Fibroblast of lung (primary cell): ENCODE data around the gene TMEM140. TPM values are rescaled to one million over a fixed set of nuclear protein-coding genes. Genes with fewer than 3 reads are reported as not detected.
"Not testable (repeated sequence)": the region's sequence is repeated elsewhere in the genome, so short reads cannot be mapped to it uniquely, and the experiment has no call there.

Experiments used
- DNase-seq, 2 donors: peaks; one replicate each; pipeline versions ENCODE4 v3.0.0 to v3.0.0-alpha.2; 2010; ENCODE audit warnings: low read depth in 2 of 2
- H2AFZ ChIP-seq: 2 replicates; pipeline ENCODE4 v1.5.1; 2012; ENCODE audit warnings: low read length, control low read depth, inconsistent platforms
- H3K27ac ChIP-seq: 2 replicates; pipeline ENCODE4 v1.5.1; 2011; ENCODE audit warnings: low read length, control low read depth; ENCODE audit not compliant: insufficient read depth
- H3K27me3 ChIP-seq: 2 replicates; pipeline ENCODE4 v1.5.1; 2011; ENCODE audit warnings: mild to moderate bottlenecking, low read length; ENCODE audit not compliant: control insufficient read depth, insufficient read depth
- H3K36me3 ChIP-seq: 2 replicates; pipeline ENCODE4 v1.5.1; 2011; ENCODE audit warnings: low read length; ENCODE audit not compliant: control insufficient read depth, insufficient read depth
- H3K4me1 ChIP-seq: 2 replicates; pipeline ENCODE4 v1.5.1; 2011; ENCODE audit warnings: low read length; ENCODE audit not compliant: control insufficient read depth, insufficient read depth; ENCODE audit errors: extremely low read depth
- H3K4me2 ChIP-seq: 2 replicates; pipeline ENCODE4 v1.5.1; 2011; ENCODE audit warnings: low read length, control low read depth; ENCODE audit not compliant: insufficient read depth; ENCODE audit errors: extremely low read depth
- H3K4me3 ChIP-seq, 4 experiments: fragments of 200-600 bp in 1 of 4; sonication (generic) in 1 of 4; replicated peaks in 1 of 4; 2 replicates each; pipeline ENCODE4 v1.5.1; 2011 to 2016; ENCODE audit warnings: low read length in 4 of 4, low read depth in 3 of 4, mild to moderate bottlenecking in 3 of 4, control low read depth in 2 of 4, inconsistent platforms in 1 of 4, mixed read lengths in 1 of 4; ENCODE audit not compliant: insufficient read depth in 1 of 4; ENCODE audit errors: control extremely low read depth in 1 of 4
- H3K79me2 ChIP-seq: 2 replicates; pipeline ENCODE4 v1.5.1; 2012; ENCODE audit warnings: mild to moderate bottlenecking, low read length, inconsistent platforms; ENCODE audit not compliant: control insufficient read depth, insufficient read depth
- H3K9ac ChIP-seq: 2 replicates; pipeline ENCODE4 v1.5.1; 2011; ENCODE audit warnings: mild to moderate bottlenecking, low read length, control low read depth; ENCODE audit not compliant: insufficient read depth
- H3K9me3 ChIP-seq: 2 replicates; pipeline ENCODE4 v1.5.1; 2012; ENCODE audit warnings: low read depth, low read length; ENCODE audit not compliant: control insufficient read depth, insufficient read depth
- H4K20me1 ChIP-seq: 2 replicates; pipeline ENCODE4 v1.5.1; 2011; ENCODE audit warnings: low read length; ENCODE audit not compliant: control insufficient read depth, insufficient read depth; ENCODE audit errors: extremely low read depth
- CTCF ChIP-seq, 2 donors: IDR thresholded peaks in 1 of 2; conservative IDR thresholded peaks in 1 of 2; 1 replicate in 1 of 2; 2 replicates in 1 of 2; pipeline ENCODE4 v1.5.1; 2011 to 2012; ENCODE audit warnings: low read length in 2 of 2, control low read depth in 1 of 2, inconsistent platforms in 1 of 2, low read depth in 1 of 2, mild to moderate bottlenecking in 1 of 2
- EZH2 ChIP-seq: IDR thresholded peaks from 2 replicates; pipeline ENCODE4 v1.5.1; 2012; ENCODE audit warnings: low read length, control low read depth, mild to moderate bottlenecking; ENCODE audit errors: missing control alignments
- polyA plus RNA-seq, 2 donors: library from polyadenylated mRNA; depleted of rRNA in 1 of 2; stranded (reverse) in 1 of 2; unstranded in 1 of 2; fragments of >200 nt; gene quantifications; 2 replicates each; pipeline ENCODE4 v1.2.1, GENCODE V29; 2011 to 2012; ENCODE audit warnings: missing spikeins in 1 of 2
- total RNA-seq: library from RNA; depleted of rRNA; stranded (reverse); fragments of >200 nt; gene quantifications from 2 replicates; pipeline ENCODE4 v1.2.1, GENCODE V29; 2014

The TMEM140 gene
- total and polyA plus RNA-seq, 2 donors (not counting 1 experiment from before 2014, with no cell fraction given) = 8.7 to 29.7 TPM

DNA sequence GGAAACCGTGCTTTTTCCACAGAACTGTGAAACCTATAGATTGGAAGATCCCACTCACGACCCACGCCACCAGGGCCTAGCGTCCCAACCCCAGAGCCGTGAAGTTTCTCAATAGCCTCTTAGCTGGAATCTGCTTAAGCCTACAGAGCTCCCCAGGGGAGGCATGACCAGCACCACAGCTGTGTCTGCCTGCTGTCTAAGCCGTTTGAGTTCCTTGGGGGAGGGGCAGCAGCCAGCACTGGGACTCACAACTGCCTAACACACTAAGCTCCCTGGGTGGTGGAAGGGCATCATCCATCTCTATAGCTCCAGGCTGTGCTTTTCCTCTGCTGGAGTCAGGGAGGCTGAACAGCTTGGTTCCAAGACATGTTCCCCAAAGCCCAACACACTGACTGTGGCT, 26.0 kb upstream of the TMEM140 start:
- no peak overlapping the region for H3K27ac ChIP-seq
- H3K9me3 ChIP-seq = no peaks in the 10 kb centered on the region
- H3K27me3 ChIP-seq = no peaks in the 10 kb centered on the region
- no peak overlapping the region for H3K4me3 ChIP-seq
- H3K4me1 ChIP-seq = no peaks in the 10 kb centered on the region
- no peaks in the 10 kb centered on the region for H3K79me2 ChIP-seq
- H4K20me1 ChIP-seq = no peaks in the 10 kb centered on the region
- DNase-seq = no peak
- H3K36me3 ChIP-seq = no peaks in the 10 kb centered on the region
- no peak overlapping the region for H3K9ac ChIP-seq
- H2AFZ ChIP-seq = no peak overlapping the region
- H3K4me2 ChIP-seq = no peak overlapping the region
- TF ChIP-seq EZH2 = no peak
- no peak for TF ChIP-seq CTCF (conservative IDR thresholded peaks at IDR 0.05 in 1 of 2, IDR thresholded peaks at IDR 0.05 in 1 of 2; ENCODE audit: low read depth in 1 of 2, low read length in 2 of 2)

GRCh38 chr7:135124631-135125030, 23.2 kb upstream of the TMEM140 start:
- H3K9ac ChIP-seq, H3K27me3 ChIP-seq, DNase-seq, H2AFZ ChIP-seq, H3K27ac ChIP-seq, H4K20me1 ChIP-seq, H3K4me3 ChIP-seq, H3K9me3 ChIP-seq, H3K4me2 ChIP-seq, H3K36me3 ChIP-seq, H3K79me2 ChIP-seq, H3K4me1 ChIP-seq: not testable (repeated sequence)

- no peaks in the 10 kb centered on the region for H3K79me2 ChIP-seq
- no peaks in the 10 kb centered on the region for H4K20me1 ChIP-seq
- H3K9me3 ChIP-seq = no peaks in the 10 kb centered on the region
- DNase-seq = no peak
- H3K4me1 ChIP-seq = no peaks in the 10 kb centered on the region
- H3K27me3 ChIP-seq = no peaks in the 10 kb centered on the region
- H3K27ac ChIP-seq = no peak overlapping the region
- no peaks in the 10 kb centered on the region for H3K36me3 ChIP-seq
- H2AFZ ChIP-seq = no peak overlapping the region
- TF ChIP-seq CTCF (conservative IDR thresholded peaks at IDR 0.05 in 1 of 2, IDR thresholded peaks at IDR 0.05 in 1 of 2; ENCODE audit: low read depth in 1 of 2, low read length in 2 of 2) = no peak
- no peak for TF ChIP-seq EZH2
- no peak overlapping the region for H3K9ac ChIP-seq
- no peak overlapping the region for H3K4me3 ChIP-seq
- no peak overlapping the region for H3K4me2 ChIP-seq
These were observed 18.9 kb upstream of the TMEM140 start for GRCh38 chr7:135128931-135129330.
